OCI-LY3 (cell line): ENCODE results near the gene ADGRG1.

Experiments used
- CTCF ChIP-seq: fragments of 200-600, 300-600 bp; sonication (generic); IDR thresholded peaks from 2 replicates; pipeline ENCODE4 v1.5.1; 2014; ENCODE audit warnings: antibody characterized with exemption, low read length, low read depth
- EZH2phosphoT487 ChIP-seq: fragments of 200-600 bp; shearing (Covaris generic); IDR thresholded peaks from 2 replicates; pipeline ENCODE4 v1.6.1; 2018; ENCODE audit warnings: antibody characterized with exemption, mixed run types, low read depth

- TF ChIP-seq CTCF: no peak
- no peak for TF ChIP-seq EZH2phosphoT487
Observed at GRCh38 chr16:57704011-57704904, 75.8 kb downstream of the ADGRG1 start.
